ENCODE data around the gene PINLYP.

DNA sequence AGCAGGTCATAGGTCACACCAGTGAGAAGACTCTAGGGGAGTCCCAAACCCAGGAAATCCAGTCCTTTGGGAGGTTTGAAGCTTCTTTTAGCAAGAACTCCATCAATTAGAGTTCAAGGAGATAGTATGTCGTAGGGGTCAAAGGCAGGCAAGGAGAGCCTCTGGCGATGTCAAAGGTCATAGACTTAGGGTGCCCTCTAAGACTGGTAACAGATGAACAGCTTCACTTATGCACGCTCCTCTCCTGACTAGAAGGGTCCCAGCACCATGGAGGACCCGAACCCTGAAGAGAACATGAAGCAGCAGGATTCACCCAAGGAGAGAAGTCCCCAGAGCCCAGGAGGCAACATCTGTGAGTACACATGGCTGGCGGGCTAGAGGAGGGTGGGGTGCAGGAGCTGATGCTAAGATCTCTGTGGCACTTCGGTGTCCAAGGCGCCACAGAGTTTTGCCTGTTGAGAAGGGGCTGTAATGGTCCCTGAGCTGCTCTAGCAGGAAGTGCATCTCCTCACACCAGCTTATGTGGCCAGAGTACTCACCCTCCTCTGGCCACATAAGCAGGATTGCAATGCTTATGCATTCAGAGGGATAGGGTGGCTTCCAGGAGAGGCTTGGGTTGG is 21.4 kb downstream of the PINLYP start:
- TF ChIP-seq, protein P1, sequence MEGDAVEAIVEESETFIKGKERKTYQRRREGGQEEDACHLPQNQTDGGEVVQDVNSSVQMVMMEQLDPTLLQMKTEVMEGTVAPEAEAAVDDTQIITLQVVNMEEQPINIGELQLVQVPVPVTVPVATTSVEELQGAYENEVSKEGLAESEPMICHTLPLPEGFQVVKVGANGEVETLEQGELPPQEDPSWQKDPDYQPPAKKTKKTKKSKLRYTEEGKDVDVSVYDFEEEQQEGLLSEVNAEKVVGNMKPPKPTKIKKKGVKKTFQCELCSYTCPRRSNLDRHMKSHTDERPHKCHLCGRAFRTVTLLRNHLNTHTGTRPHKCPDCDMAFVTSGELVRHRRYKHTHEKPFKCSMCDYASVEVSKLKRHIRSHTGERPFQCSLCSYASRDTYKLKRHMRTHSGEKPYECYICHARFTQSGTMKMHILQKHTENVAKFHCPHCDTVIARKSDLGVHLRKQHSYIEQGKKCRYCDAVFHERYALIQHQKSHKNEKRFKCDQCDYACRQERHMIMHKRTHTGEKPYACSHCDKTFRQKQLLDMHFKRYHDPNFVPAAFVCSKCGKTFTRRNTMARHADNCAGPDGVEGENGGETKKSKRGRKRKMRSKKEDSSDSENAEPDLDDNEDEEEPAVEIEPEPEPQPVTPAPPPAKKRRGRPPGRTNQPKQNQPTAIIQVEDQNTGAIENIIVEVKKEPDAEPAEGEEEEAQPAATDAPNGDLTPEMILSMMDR (IDR thresholded peaks at IDR 0.05): no peak
- no peak for TF ChIP-seq POLR2A (IDR thresholded peaks at IDR 0.05)
